Gastrocnemius medialis (tissue), 4 donors: ENCODE results near the gene SMAD4.

ENCODE experiments used
- POLR2A ChIP-seq, 2 donors: fragments of 450-650 bp; IDR thresholded peaks; one replicate each; pipeline ENCODE4 v1.6.1; 2017; ENCODE audit warnings: antibody characterized with exemption in 2 of 2, mild to moderate bottlenecking in 2 of 2, moderate library complexity in 2 of 2
- TF ChIP-seq, protein P1 (sequence below), 5 experiments: fragments of 450-650 bp in 3 of 5; fragments of 200-600 bp in 2 of 5; sonication (generic) in 2 of 5; IDR thresholded peaks in 4 of 5; conservative IDR thresholded peaks in 1 of 5; 1 replicate in 4 of 5; 2 replicates in 1 of 5; pipeline ENCODE4 v1.5.1; 2016 to 2019; ENCODE audit warnings: antibody characterized with exemption in 5 of 5, mild to moderate bottlenecking in 3 of 5, moderate library complexity in 3 of 5

DNA sequence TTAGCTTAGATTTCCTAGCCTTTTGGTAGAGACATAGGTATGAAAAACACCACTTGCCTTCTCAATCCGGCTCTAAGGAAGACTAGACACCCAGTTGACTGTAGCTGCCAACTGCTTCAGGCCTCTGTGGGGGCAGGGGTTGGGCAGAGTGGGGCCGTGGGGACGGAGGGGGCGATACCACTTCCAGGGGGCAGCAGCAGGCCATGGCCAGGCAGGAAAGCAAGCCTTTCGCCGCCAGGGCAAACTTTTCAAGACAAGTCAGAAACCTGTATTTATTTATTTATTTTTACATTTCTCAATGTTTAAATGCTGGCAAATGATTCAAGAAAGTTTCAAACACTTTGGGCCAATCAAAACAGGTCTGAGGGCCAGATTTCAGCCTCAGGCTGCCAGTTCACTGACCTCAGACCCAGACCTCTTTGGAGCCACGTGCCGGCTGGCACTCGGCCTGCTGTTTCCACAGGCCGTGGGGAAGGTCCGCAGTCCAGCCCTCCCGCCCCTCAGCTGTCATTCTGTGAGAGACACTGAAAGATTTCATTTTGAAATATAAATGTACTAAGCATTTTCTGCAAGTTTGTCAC is 103.7 kb downstream of the SMAD4 start:
- TF ChIP-seq, protein P1, sequence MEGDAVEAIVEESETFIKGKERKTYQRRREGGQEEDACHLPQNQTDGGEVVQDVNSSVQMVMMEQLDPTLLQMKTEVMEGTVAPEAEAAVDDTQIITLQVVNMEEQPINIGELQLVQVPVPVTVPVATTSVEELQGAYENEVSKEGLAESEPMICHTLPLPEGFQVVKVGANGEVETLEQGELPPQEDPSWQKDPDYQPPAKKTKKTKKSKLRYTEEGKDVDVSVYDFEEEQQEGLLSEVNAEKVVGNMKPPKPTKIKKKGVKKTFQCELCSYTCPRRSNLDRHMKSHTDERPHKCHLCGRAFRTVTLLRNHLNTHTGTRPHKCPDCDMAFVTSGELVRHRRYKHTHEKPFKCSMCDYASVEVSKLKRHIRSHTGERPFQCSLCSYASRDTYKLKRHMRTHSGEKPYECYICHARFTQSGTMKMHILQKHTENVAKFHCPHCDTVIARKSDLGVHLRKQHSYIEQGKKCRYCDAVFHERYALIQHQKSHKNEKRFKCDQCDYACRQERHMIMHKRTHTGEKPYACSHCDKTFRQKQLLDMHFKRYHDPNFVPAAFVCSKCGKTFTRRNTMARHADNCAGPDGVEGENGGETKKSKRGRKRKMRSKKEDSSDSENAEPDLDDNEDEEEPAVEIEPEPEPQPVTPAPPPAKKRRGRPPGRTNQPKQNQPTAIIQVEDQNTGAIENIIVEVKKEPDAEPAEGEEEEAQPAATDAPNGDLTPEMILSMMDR (IDR thresholded peaks at IDR 0.05 in 4 of 5, conservative IDR thresholded peaks at IDR 0.05 in 1 of 5), result no peak
- no peak for TF ChIP-seq POLR2A (IDR thresholded peaks at IDR 0.05)
